Thyroid gland (tissue), 4 donors: Measurements from ENCODE around the gene NXPH4.

ENCODE experiments used
- CTCF ChIP-seq, 6 experiments: fragments of 200-600 bp in 3 of 6; fragments of 450-650 bp in 3 of 6; sonication (generic) in 3 of 6; IDR thresholded peaks; one replicate each; pipeline ENCODE4 v1.5.1; 2016 to 2019; ENCODE audit warnings: antibody characterized with exemption in 6 of 6, mild to moderate bottlenecking in 2 of 6, inconsistent platforms in 1 of 6, moderate library complexity in 1 of 6
- POLR2A ChIP-seq, 2 donors: fragments of 450-650 bp; IDR thresholded peaks; one replicate each; pipeline ENCODE4 v1.6.1; 2017; ENCODE audit warnings: antibody characterized with exemption in 2 of 2, mild to moderate bottlenecking in 2 of 2, moderate library complexity in 1 of 2

GRCh38 chr12:57224278-57224972, 7.8 kb downstream of the NXPH4 start:
- no peak for TF ChIP-seq POLR2A (IDR thresholded peaks at IDR 0.05)
- TF ChIP-seq CTCF (IDR thresholded peaks at IDR 0.05) = no peak
